ENCODE measurements around the gene KDM6A.

The KDM6A gene

GRCh38 chrX:45017946-45018345 lies 145.0 kb downstream of the KDM6A start:
- Histone ChIP-seq H4K12ac (ENCODE audit: low read depth, low read length) (no peak overlapping the region), H3K4me1 (ENCODE audit: control insufficient read depth in 1 of 2, insufficient read depth in 2 of 2, low read length in 2 of 2) (no peaks in the 10 kb centered on the region), H3K9me3 (ENCODE audit: insufficient read depth, low read depth, low read length) (no peaks in the 10 kb centered on the region), H3K27ac (ENCODE audit: low read depth, low read length) (no peak overlapping the region), H2AK5ac (ENCODE audit: low read length) (no peak overlapping the region), H3K18ac (ENCODE audit: low read length) (no peak overlapping the region), H2AFZ (ENCODE audit: insufficient read depth, low read length, poor library complexity) (no peak overlapping the region), H3K79me1 (ENCODE audit: low read length) (no peaks in the 10 kb centered on the region), H4K91ac (ENCODE audit: low read depth, low read length) (no peak overlapping the region), H3K4me3 (ENCODE audit: low read depth, low read length) (no peak overlapping the region), H3K27me3 (ENCODE audit: insufficient read depth, low read length) (no peaks in the 10 kb centered on the region), H3K4ac (ENCODE audit: low read depth, low read length) (peak overlapping the region; percentile 69), H2BK12ac (ENCODE audit: low read length) (no peak overlapping the region), H3K23ac (ENCODE audit: low read length) (no peak overlapping the region), H2BK5ac (ENCODE audit: low read depth, low read length, poor library complexity) (no peak overlapping the region), H4K8ac (ENCODE audit: low read depth, low read length) (no peak overlapping the region), H3K36me3 (ENCODE audit: control insufficient read depth in 1 of 2, insufficient read depth in 2 of 2, low read length in 2 of 2) (no peaks in the 10 kb centered on the region), H3K14ac (ENCODE audit: low read length) (no peak overlapping the region), H3K9ac (ENCODE audit: low read length) (no peak overlapping the region), H2BK120ac (ENCODE audit: insufficient read depth, low read length, poor library complexity) (no peak overlapping the region), H3K79me2 (ENCODE audit: control insufficient read depth, insufficient read depth, low read length, poor library complexity) (no peaks in the 10 kb centered on the region), H3K4me2 (ENCODE audit: low read length) (no peak overlapping the region)
- DNase-seq: no peak
- WGBS (ENCODE audit: extremely low coverage, insufficient coverage, insufficient read length): no CpG with 5 or more reads among the region's 3 CpGs

GRCh38 chrX:45022150-45022549 lies 149.2 kb downstream of the KDM6A start:
- no peak overlapping the region for H3K18ac ChIP-seq (ENCODE audit: low read length)

GRCh38 chrX:45024501-45024900 lies 151.5 kb downstream of the KDM6A start:
- no peak overlapping the region for H4K8ac ChIP-seq (ENCODE audit: low read depth, low read length)
- H3K4me3 ChIP-seq (ENCODE audit: low read depth, low read length): no peak overlapping the region
- H3K9ac ChIP-seq (ENCODE audit: low read length): no peak overlapping the region
- no peak overlapping the region for H2BK12ac ChIP-seq (ENCODE audit: low read length)
- H3K36me3 ChIP-seq (ENCODE audit: control insufficient read depth in 1 of 2, insufficient read depth in 2 of 2, low read length in 2 of 2): peaks cover 0 to 1% of the 10 kb centered on the region in 2 experiments
- no CpG with 5 or more reads among the region's 1 CpG for WGBS (ENCODE audit: extremely low coverage, insufficient coverage, insufficient read length)
- H3K4me1 ChIP-seq (ENCODE audit: control insufficient read depth in 1 of 2, insufficient read depth in 2 of 2, low read length in 2 of 2): no peaks in the 10 kb centered on the region
- peaks cover 4% of the 10 kb centered on the region for H3K79me2 ChIP-seq (ENCODE audit: control insufficient read depth, insufficient read depth, low read length, poor library complexity)
- no peak overlapping the region for H3K4ac ChIP-seq (ENCODE audit: low read depth, low read length)
- no peaks in the 10 kb centered on the region for H3K79me1 ChIP-seq (ENCODE audit: low read length)
- H3K27ac ChIP-seq (ENCODE audit: low read depth, low read length): no peak overlapping the region
- H4K12ac ChIP-seq (ENCODE audit: low read depth, low read length): no peak overlapping the region
- H3K23ac ChIP-seq (ENCODE audit: low read length): no peak overlapping the region
- H3K4me2 ChIP-seq (ENCODE audit: low read length): no peak overlapping the region
- no peak overlapping the region for H3K18ac ChIP-seq (ENCODE audit: low read length)
- H2AFZ ChIP-seq (ENCODE audit: insufficient read depth, low read length, poor library complexity): no peak overlapping the region
- no peak overlapping the region for H3K14ac ChIP-seq (ENCODE audit: low read length)
- H3K9me3 ChIP-seq (ENCODE audit: insufficient read depth, low read depth, low read length): no peaks in the 10 kb centered on the region
- no peak overlapping the region for H2BK5ac ChIP-seq (ENCODE audit: low read depth, low read length, poor library complexity)
- no peak overlapping the region for H4K91ac ChIP-seq (ENCODE audit: low read depth, low read length)
- no peaks in the 10 kb centered on the region for H3K27me3 ChIP-seq (ENCODE audit: insufficient read depth, low read length)
- DNase-seq: no peak
- no peak overlapping the region for H2AK5ac ChIP-seq (ENCODE audit: low read length)
- H2BK120ac ChIP-seq (ENCODE audit: insufficient read depth, low read length, poor library complexity): no peak overlapping the region

More at GRCh38 chrX:45022150-45022549, 149.2 kb downstream of the KDM6A start:
- Histone ChIP-seq H4K12ac (ENCODE audit: low read depth, low read length) (no peak overlapping the region), H3K79me2 (ENCODE audit: control insufficient read depth, insufficient read depth, low read length, poor library complexity) (peaks cover 3% of the 10 kb centered on the region), H3K27me3 (ENCODE audit: insufficient read depth, low read length) (no peaks in the 10 kb centered on the region), H3K23ac (ENCODE audit: low read length) (no peak overlapping the region), H3K4me3 (ENCODE audit: low read depth, low read length) (no peak overlapping the region), H4K8ac (ENCODE audit: low read depth, low read length) (no peak overlapping the region), H2BK5ac (ENCODE audit: low read depth, low read length, poor library complexity) (no peak overlapping the region), H2AK5ac (ENCODE audit: low read length) (no peak overlapping the region), H3K9ac (ENCODE audit: low read length) (no peak overlapping the region), H3K36me3 (ENCODE audit: control insufficient read depth in 1 of 2, insufficient read depth in 2 of 2, low read length in 2 of 2) (peaks cover 0 to 1% of the 10 kb centered on the region in 2 experiments), H3K27ac (ENCODE audit: low read depth, low read length) (no peak overlapping the region), H2BK120ac (ENCODE audit: insufficient read depth, low read length, poor library complexity) (no peak overlapping the region), H2BK12ac (ENCODE audit: low read length) (no peak overlapping the region), H4K91ac (ENCODE audit: low read depth, low read length) (no peak overlapping the region), H3K79me1 (ENCODE audit: low read length) (no peaks in the 10 kb centered on the region), H2AFZ (ENCODE audit: insufficient read depth, low read length, poor library complexity) (no peak overlapping the region), H3K4me2 (ENCODE audit: low read length) (no peak overlapping the region), H3K4ac (ENCODE audit: low read depth, low read length) (no peak overlapping the region), H3K4me1 (ENCODE audit: control insufficient read depth in 1 of 2, insufficient read depth in 2 of 2, low read length in 2 of 2) (no peaks in the 10 kb centered on the region), H3K14ac (ENCODE audit: low read length) (no peak overlapping the region), H3K9me3 (ENCODE audit: insufficient read depth, low read depth, low read length) (no peaks in the 10 kb centered on the region)
- DNase-seq: no peak
- WGBS (ENCODE audit: extremely low coverage, insufficient coverage, insufficient read length): no CpG with 5 or more reads among the region's 5 CpGs

- Histone ChIP-seq H3K9ac (ENCODE audit: low read length) (no peak overlapping the region), H3K36me3 (ENCODE audit: control insufficient read depth in 1 of 2, insufficient read depth in 2 of 2, low read length in 2 of 2) (peaks cover 0 to 1% of the 10 kb centered on the region in 2 experiments), H3K4me2 (ENCODE audit: low read length) (no peak overlapping the region), H3K9me3 (ENCODE audit: insufficient read depth, low read depth, low read length) (no peaks in the 10 kb centered on the region), H3K18ac (ENCODE audit: low read length) (no peak overlapping the region), H3K27ac (ENCODE audit: low read depth, low read length) (no peak overlapping the region), H2BK12ac (ENCODE audit: low read length) (no peak overlapping the region), H2AK5ac (ENCODE audit: low read length) (no peak overlapping the region), H4K8ac (ENCODE audit: low read depth, low read length) (no peak overlapping the region), H2BK120ac (ENCODE audit: insufficient read depth, low read length, poor library complexity) (no peak overlapping the region), H3K79me2 (ENCODE audit: control insufficient read depth, insufficient read depth, low read length, poor library complexity) (peaks cover 4% of the 10 kb centered on the region), H3K79me1 (ENCODE audit: low read length) (no peaks in the 10 kb centered on the region), H2AFZ (ENCODE audit: insufficient read depth, low read length, poor library complexity) (no peak overlapping the region), H4K91ac (ENCODE audit: low read depth, low read length) (no peak overlapping the region), H3K4ac (ENCODE audit: low read depth, low read length) (no peak overlapping the region), H3K23ac (ENCODE audit: low read length) (no peak overlapping the region), H3K14ac (ENCODE audit: low read length) (no peak overlapping the region), H3K4me3 (ENCODE audit: low read depth, low read length) (no peak overlapping the region), H3K27me3 (ENCODE audit: insufficient read depth, low read length) (no peaks in the 10 kb centered on the region), H2BK5ac (ENCODE audit: low read depth, low read length, poor library complexity) (no peak overlapping the region), H4K12ac (ENCODE audit: low read depth, low read length) (no peak overlapping the region), H3K4me1 (ENCODE audit: control insufficient read depth in 1 of 2, insufficient read depth in 2 of 2, low read length in 2 of 2) (no peaks in the 10 kb centered on the region)
- no peak for DNase-seq
- WGBS (ENCODE audit: extremely low coverage, insufficient coverage, insufficient read length): no CpG with 5 or more reads among the region's 2 CpGs
Measured at GRCh38 chrX:45026036-45026435, 153.0 kb downstream of the KDM6A start.

All from trophoblast cell (in vitro differentiated cells and primary cell).